HG02678 (cell line): Measurements from ENCODE around the gene SIX1.

Source experiments
- ATAC-seq: cut with Tn5 transposase; IDR thresholded peaks from one replicate; pipeline ENCODE4 v1.9.1; 2021; ENCODE audit warnings: mild to moderate bottlenecking, moderate library complexity; ENCODE audit not compliant: unreplicated experiment

Gene SIX1

GRCh38 chr14:60596139-60596538, 53.1 kb downstream of the SIX1 start:
- no peak for ATAC-seq

- ATAC-seq: no peak
Observed at GRCh38 chr14:60594062-60594461, 55.2 kb downstream of the SIX1 start.
